Naive B cell (primary cell): ENCODE measurements around the gene ATG16L1. TPM values are rescaled to one million over a fixed set of nuclear protein-coding genes. Genes with fewer than 3 reads are reported as not detected.

Experiments
- ATAC-seq, 2 donors: fragments of 150-1000 bp; cut with Tn5 transposase; 2 replicates each; pipeline ENCODE4 v1.10.0; 2021; ENCODE audit warnings: low read depth in 2 of 2, mild to moderate bottlenecking in 2 of 2, moderate library complexity in 2 of 2
- DNase-seq: peaks from one replicate; pipeline ENCODE4 v3.0.0; 2022
- H3K27ac Mint-ChIP-seq, 6 donors: one replicate each; pipeline ENCODE4 v1.8.0; 2020 to 2022; ENCODE audit warnings: mild to moderate bottlenecking in 6 of 6, mixed read lengths in 6 of 6, moderate library complexity in 5 of 6, inconsistent platforms in 2 of 6
- H3K27me3 Mint-ChIP-seq, 3 donors: one replicate each; pipeline ENCODE4 v1.8.0; 2021 to 2022; ENCODE audit warnings: mixed read lengths in 3 of 3, mild to moderate bottlenecking in 1 of 3
- H3K36me3 Mint-ChIP-seq, 2 donors: one replicate each; pipeline ENCODE4 v1.8.0; 2020 to 2022; ENCODE audit warnings: mixed read lengths in 2 of 2, inconsistent platforms in 1 of 2, mild to moderate bottlenecking in 1 of 2
- H3K4me1 Mint-ChIP-seq, 3 donors: one replicate each; pipeline ENCODE4 v1.8.0; 2020 to 2022; ENCODE audit warnings: mixed read lengths in 3 of 3, inconsistent platforms in 1 of 3, mild to moderate bottlenecking in 1 of 3, moderate library complexity in 1 of 3
- H3K4me3 Mint-ChIP-seq, 8 donors: one replicate each; pipeline ENCODE4 v1.8.0; 2020 to 2022; ENCODE audit warnings: mild to moderate bottlenecking in 8 of 8, mixed read lengths in 8 of 8, moderate library complexity in 8 of 8, inconsistent platforms in 2 of 8
- H3K9me3 Mint-ChIP-seq, 7 donors: one replicate each; pipeline ENCODE4 v1.8.0; 2020 to 2022; ENCODE audit warnings: mixed read lengths in 7 of 7, mild to moderate bottlenecking in 5 of 7, inconsistent platforms in 2 of 7, moderate library complexity in 1 of 7
- polyA plus RNA-seq, 6 donors: library from polyadenylated mRNA; unstranded; fragments of 300-500 nt; fragmentation: Illumina TruSeq; gene quantifications; one replicate each; pipeline ENCODE4 v1.2.3, GENCODE V29; 2021; ENCODE audit warnings: low read depth in 6 of 6

ATG16L1 gene
- polyA plus RNA-seq, 6 donors from 2014 or later, result 7.5 to 17.6 (median 9.6) TPM

GRCh38 chr2:233336541-233336940 lies 85.1 kb downstream of the ATG16L1 start:
- DNase-seq, result no peak
- H3K27me3 Mint-ChIP-seq, result no peaks in the 10 kb centered on the region
- peak overlapping the region in 2 of 6 donors; percentile 9 to 94 for H3K27ac Mint-ChIP-seq
- no peak for ATAC-seq
- peak overlapping the region in 2 of 8 donors; percentile 5 to 74 for H3K4me3 Mint-ChIP-seq
- no peaks in the 10 kb centered on the region for H3K9me3 Mint-ChIP-seq
- peaks cover 56 to 87% (median 81%) of the 10 kb centered on the region in 3 donors for H3K4me1 Mint-ChIP-seq
- H3K36me3 Mint-ChIP-seq, result no peaks in the 10 kb centered on the region

- DNase-seq (no peak), ATAC-seq (no peak)
- Mint-ChIP-seq H3K4me3 (peak overlapping the region in 6 of 8 donors; percentile 21 to 61 (median 44)), H3K9me3 (no peaks in the 10 kb centered on the region), H3K36me3 (no peaks in the 10 kb centered on the region), H3K27me3 (no peaks in the 10 kb centered on the region), H3K4me1 (peaks cover 53 to 79% (median 79%) of the 10 kb centered on the region in 3 donors), H3K27ac (peak overlapping the region in 4 of 6 donors; percentile 57 to 87 (median 76))
Measured at GRCh38 chr2:233338046-233338445, 86.6 kb downstream of the ATG16L1 start.

- H3K36me3 Mint-ChIP-seq, result no peaks in the 10 kb centered on the region
- no peaks in the 10 kb centered on the region for H3K27me3 Mint-ChIP-seq
- H3K27ac Mint-ChIP-seq, result peak overlapping the region; percentile 23 to 93 (median 86)
- DNase-seq (peak; percentile 39), ATAC-seq (peak; percentile 94 to 96)
- peak overlapping the region in 7 of 8 donors; percentile 35 to 77 (median 51) for H3K4me3 Mint-ChIP-seq
- H3K9me3 Mint-ChIP-seq, result no peaks in the 10 kb centered on the region
- H3K4me1 Mint-ChIP-seq, result peaks cover 48 to 79% (median 70%) of the 10 kb centered on the region in 3 donors
Measured at GRCh38 chr2:233338812-233339368, 87.4 kb downstream of the ATG16L1 start.

GRCh38 chr2:233339427-233339826 lies 88.0 kb downstream of the ATG16L1 start:
- DNase-seq (no peak), ATAC-seq (no peak)
- no peaks in the 10 kb centered on the region for H3K9me3 Mint-ChIP-seq
- H3K36me3 Mint-ChIP-seq, result no peaks in the 10 kb centered on the region
- peak overlapping the region in 7 of 8 donors; percentile 35 to 77 (median 51) for H3K4me3 Mint-ChIP-seq
- H3K27me3 Mint-ChIP-seq, result no peaks in the 10 kb centered on the region
- peaks cover 43 to 77% (median 65%) of the 10 kb centered on the region in 3 donors for H3K4me1 Mint-ChIP-seq
- H3K27ac Mint-ChIP-seq, result peak overlapping the region; percentile 55 to 87 (median 75)

GRCh38 chr2:233341296-233341695 lies 89.8 kb downstream of the ATG16L1 start:
- ATAC-seq, result no peak
- no peaks in the 10 kb centered on the region for H3K27me3 Mint-ChIP-seq
- H3K36me3 Mint-ChIP-seq, result no peaks in the 10 kb centered on the region
- H3K27ac Mint-ChIP-seq, result peak overlapping the region in 1 of 6 donors; percentile 1
- H3K9me3 Mint-ChIP-seq, result no peaks in the 10 kb centered on the region
- peak overlapping the region in 1 of 8 donors; percentile 15 for H3K4me3 Mint-ChIP-seq
- no peak for DNase-seq
- H3K4me1 Mint-ChIP-seq, result peaks cover 32 to 71% (median 56%) of the 10 kb centered on the region in 3 donors

- no peak for ATAC-seq
- H3K27ac Mint-ChIP-seq, result peak overlapping the region in 4 of 6 donors; percentile 7 to 69 (median 38)
- no peaks in the 10 kb centered on the region for H3K36me3 Mint-ChIP-seq
- no peaks in the 10 kb centered on the region for H3K9me3 Mint-ChIP-seq
- no peaks in the 10 kb centered on the region for H3K27me3 Mint-ChIP-seq
- peak overlapping the region in 1 of 8 donors; percentile 71 for H3K4me3 Mint-ChIP-seq
- H3K4me1 Mint-ChIP-seq, result peaks cover 38 to 78% (median 61%) of the 10 kb centered on the region in 3 donors
- DNase-seq, result no peak
Measured at GRCh38 chr2:233342301-233342700, 90.8 kb downstream of the ATG16L1 start.

- Mint-ChIP-seq H3K4me1 (peaks cover 38 to 78% (median 61%) of the 10 kb centered on the region in 3 donors), H3K36me3 (no peaks in the 10 kb centered on the region)
- no peak for ATAC-seq
Measured at GRCh38 chr2:233343171-233343705, 91.8 kb downstream of the ATG16L1 start.

More at GRCh38 chr2:233343171-233343705, 91.8 kb downstream of the ATG16L1 start:
- no peaks in the 10 kb centered on the region for H3K27me3 Mint-ChIP-seq
- no peak overlapping the region for H3K4me3 Mint-ChIP-seq
- no peaks in the 10 kb centered on the region for H3K9me3 Mint-ChIP-seq
- peak overlapping the region in 1 of 6 donors; percentile 17 for H3K27ac Mint-ChIP-seq
- DNase-seq, result no peak

Other genes with a start within 250 kb of the ATG16L1 start
- under 1 TPM in 1 of 6 donors, not detected in 5; 0.74 TPM for gene NGEF, start 238.4 kb upstream of the ATG16L1 start, polyA plus RNA-seq
- gene NEU2, start 219.0 kb upstream of the ATG16L1 start, polyA plus RNA-seq, result not detected
- gene INPP5D, start 191.3 kb upstream of the ATG16L1 start, polyA plus RNA-seq, result 100 to 1,000 TPM in 4 of 6 donors, 10 to 100 TPM in 2; 56.8 to 230 (median 102) TPM
- not detected for gene SAG, start 56.1 kb downstream of the ATG16L1 start, polyA plus RNA-seq
- 100 to 1,000 TPM in 1 of 6 donors, 10 to 100 TPM in 5; 38.0 to 111 (median 67.7) TPM for gene DGKD, start 102.8 kb downstream of the ATG16L1 start, polyA plus RNA-seq